Dedifferentiated amniotic fluid mesenchymal stem cell (primary cell): ENCODE results near the gene MACROD1.

Source experiments
- DNase-seq: peaks from one replicate; pipeline ENCODE4 v3.0.0-alpha.2; 2016; ENCODE audit errors: extremely low spot score

The MACROD1 gene

DNA sequence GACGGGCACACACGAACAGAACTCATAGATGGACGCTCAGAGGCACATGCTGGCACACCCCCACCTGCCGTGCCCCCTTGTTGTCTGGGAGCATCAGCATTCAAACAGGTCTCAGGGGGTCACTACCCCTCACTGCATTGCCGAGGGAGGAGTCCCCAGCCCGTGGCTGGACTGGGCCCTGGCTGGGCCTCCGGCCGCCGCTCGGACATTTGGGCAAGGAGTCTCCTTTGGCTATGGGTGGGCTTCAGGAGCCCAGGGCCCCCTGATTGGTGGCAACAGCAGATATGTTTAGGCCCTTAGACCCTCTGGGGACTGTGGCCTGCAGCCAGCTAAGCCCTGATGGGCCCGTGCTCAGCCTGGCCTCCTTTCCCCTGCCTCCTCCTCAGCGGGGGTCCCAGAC lies 88.3 kb downstream of the MACROD1 start:
- no peak for DNase-seq

DNA sequence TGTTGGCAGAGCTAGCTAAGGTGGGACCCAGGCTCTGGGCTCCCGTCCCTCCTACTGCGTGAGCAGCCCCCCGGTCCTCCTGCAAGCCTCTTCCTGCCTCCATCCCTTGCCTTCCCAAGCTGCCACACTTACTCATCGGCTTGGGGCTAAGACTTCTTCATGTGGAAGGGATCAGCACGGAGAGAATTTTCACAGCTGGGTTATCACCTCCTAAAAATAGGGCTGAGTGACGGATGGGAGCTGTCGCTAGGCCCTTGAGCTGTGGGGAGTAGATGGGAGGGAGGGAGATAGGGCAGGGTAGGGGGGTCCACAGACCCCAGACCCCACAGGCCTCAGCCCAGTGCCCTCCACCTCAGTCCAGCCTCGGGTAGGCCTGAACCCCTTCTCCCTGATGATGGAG lies 89.2 kb downstream of the MACROD1 start:
- DNase-seq, result no peak

GRCh38 chr11:64074239-64074638 lies 91.7 kb downstream of the MACROD1 start:
- DNase-seq, result no peak

- no peak for DNase-seq
Measured at GRCh38 chr11:64073542-64073941, 92.4 kb downstream of the MACROD1 start.

- DNase-seq, result no peak
Measured at GRCh38 chr11:64072871-64073270, 93.0 kb downstream of the MACROD1 start.

GRCh38 chr11:64072403-64072802 lies 93.5 kb downstream of the MACROD1 start:
- DNase-seq, result no peak

DNA sequence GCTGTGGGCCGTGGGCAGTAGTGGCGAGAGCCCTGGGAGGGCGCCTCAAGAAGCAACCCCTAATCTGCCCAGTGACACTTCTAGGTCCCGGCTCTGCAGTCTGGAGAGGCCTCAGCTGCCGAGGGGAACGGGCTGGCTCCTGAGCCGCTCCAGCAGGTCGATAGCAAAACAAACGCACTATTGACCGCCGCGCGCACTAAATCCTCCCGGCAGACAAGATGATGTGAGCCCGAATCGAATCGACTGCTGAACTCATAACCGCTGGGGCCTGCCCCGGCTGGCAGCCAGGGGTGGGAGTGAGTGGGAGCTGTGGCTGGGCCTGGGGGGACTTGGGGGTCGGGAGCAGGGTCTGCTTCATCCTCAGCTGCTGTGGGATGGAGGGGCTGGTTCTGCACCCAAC lies 94.1 kb downstream of the MACROD1 start:
- DNase-seq, result no peak

- DNase-seq, result no peak
Measured at GRCh38 chr11:64070314-64070681, 95.6 kb downstream of the MACROD1 start.

DNA sequence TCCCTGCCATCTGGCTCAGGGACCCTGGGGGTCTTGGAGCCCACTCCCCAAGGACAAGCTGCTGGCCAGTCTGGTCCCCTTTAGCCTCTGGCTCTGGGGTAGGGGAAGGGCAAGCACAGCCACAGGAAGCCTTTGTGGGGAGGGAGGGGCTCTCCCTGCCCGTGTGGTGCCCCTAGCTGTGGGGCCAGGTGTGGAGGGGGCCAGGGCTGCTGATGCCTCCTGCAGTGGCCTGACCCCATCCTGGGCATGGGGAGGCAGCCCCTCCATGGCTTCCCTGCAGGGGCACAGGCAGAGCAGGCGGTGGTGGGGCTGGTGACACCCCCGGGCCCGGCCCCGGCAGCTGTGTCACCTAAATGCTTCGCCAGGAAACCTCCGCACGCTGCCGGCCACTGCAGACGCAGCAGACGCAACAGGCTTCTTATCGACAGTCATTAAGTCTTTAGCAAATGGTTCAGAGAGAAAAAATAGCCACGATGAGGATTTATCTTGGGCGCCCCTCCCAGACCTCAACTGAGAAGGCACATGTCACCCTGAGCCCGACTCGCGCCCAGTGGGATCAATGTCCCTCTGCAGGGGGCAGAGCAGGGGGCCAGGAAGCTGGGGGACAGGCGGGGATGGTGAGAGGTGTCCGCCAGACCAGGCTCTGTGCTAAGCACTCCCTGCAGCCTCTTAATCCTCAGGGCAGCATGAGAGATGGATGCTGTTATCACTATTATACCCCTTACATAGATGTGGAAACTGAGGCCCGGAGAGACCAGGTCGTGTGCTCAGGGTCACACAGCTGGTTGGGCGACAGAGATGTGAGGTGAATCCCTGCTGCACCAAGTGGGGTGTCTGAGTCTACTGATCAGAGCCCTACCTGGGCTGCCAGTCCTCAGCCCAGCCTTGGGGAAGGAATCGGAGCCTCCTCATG lies 96.3 kb downstream of the MACROD1 start:
- DNase-seq, result no peak

DNA sequence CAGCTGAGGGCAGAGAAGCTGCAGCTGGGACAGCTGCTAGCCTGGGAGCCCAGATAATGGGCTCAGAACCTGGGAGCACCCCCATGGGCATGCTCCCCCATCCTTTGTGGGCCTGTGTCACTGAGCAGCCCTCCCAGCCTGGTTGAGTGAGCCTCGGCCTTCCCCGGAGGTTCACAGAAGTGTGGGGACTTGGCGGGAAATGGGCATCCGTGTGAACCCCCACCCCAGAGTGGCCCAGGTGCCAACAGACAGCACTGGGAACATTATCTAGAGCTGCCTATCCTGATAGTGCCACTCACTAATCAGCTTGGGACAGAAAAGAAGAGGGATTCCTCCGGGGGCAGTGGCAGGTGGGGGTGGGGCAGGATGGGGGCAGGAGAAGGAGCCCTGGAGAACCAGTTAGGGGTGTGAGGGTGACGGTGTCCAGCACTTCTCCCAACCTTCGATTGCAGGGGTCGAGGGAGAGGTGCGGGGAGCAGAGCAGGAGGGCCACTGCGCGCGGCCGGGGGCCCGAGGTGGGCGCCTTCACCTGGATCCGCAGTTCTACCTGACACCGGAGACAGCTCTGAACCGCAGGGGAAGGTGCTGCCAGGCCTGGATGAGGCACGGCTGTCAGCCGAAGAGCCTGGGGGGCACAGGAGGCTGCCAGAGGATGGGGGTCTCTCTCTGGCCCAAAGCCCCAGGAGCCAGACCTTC lies 97.1 kb downstream of the MACROD1 start:
- no peak for DNase-seq

GRCh38 chr11:64067230-64067993 lies 98.5 kb downstream of the MACROD1 start:
- DNase-seq, result no peak

DNA sequence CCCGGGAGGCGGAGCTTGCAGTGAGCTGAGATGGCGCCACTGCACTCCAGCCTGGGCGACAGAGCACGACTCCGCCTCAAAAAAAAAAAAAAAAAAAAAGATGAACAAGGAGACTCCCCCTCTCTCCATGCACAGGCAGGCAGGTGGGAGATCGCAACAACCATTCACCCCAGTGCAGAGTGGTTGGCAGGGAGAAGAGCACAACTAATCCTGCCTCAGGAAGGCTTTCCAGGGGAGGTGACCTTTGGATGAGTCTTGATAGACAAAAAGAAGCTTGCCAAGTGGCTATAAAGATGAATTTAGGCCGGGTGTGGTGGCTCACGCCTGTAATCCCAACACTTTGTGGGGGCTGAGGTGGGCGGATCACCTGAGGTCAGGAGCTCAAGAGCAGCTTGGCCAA lies 100.2 kb downstream of the MACROD1 start:
- DNase-seq, result no peak

DNA sequence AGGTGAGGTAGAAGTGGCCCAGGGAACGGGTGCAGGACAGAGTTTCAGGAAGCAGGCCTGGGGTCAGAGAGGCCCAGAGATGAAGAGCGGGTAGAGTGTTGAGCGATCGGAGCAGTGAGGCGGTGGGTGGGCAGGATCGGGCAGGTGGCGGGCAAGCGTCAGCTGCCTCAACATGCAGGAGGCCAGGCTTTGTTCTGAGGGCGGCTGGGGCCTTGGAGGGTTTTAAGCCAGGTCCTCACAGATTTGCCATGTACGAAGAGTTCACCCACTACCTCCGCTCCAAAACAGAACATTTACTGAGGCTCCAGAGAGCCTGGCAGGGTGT lies 100.8 kb downstream of the MACROD1 start:
- no peak for DNase-seq

GRCh38 chr11:64064374-64065140 lies 101.4 kb downstream of the MACROD1 start:
- no peak for DNase-seq

- no peak for DNase-seq
Measured at GRCh38 chr11:64063777-64064176, 102.1 kb downstream of the MACROD1 start.

DNA sequence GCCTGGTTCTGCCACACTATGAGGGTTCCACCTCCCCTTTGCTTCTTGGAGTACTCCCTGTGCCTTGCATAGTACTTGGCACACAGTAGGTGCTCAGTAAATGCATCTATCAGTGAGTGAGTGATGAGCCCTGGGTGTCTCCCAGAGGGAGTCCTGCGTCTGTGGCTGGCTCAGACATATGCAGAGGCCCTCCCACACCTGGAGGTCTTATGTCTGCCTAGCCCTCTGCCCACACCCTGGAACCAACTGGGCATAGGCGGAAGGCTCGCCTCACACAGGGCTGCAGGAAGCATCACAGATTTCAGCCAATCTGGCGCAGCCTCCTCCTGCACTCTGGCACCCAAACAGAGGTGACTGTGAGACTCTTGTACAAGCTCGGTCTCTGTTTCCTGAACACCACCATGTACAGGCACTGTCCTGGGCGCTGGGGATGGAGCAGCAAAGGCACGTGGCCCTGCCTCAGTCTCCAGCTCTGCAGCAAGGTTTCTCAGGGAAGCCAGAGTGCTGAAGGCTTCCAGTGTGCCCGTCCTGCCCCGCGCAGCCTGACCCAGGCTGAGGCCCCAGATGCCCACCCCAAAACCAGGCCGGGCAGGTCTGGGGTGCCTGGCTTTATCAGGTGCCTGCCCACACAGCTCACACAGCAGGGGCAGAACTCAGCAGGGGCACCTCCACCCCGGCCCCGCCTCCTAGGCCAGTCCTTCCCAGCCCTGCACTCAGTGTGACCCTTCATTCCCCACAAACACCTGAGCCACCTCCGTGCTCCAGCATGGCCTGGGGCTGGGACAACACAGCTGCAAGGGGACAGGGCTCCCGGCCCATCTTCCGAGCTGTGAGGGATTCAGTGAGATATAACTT lies 103.5 kb downstream of the MACROD1 start:
- DNase-seq, result no peak

DNA sequence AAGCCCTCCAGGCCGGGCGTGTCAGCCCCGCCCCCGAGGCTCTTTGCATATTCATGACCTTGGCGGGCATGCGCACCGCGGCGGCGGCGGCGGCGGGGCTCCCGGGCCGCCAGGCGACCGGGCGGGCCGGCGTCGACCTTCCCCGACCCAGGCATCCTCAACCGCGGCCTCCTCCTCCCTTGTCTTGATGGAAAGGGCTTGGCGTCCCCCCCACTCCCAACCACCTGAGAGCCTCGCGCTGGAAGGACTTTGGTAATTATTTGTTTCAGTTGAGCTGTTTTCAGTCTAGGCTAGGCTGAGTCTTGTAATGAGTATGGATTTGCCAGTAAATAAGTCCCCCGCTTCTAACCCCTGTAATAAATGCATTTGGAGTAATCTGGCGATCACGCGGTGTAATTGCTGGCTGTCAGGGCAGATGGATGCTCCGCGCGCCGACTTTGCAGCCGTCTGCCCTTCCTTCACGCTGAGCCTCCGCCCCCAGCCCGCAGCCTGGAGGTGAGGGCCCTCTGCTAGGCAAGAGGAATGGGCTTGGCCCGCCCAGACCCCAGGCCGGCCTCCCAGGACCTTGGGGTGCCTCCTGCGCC lies 105.0 kb downstream of the MACROD1 start:
- DNase-seq, result no peak

DNA sequence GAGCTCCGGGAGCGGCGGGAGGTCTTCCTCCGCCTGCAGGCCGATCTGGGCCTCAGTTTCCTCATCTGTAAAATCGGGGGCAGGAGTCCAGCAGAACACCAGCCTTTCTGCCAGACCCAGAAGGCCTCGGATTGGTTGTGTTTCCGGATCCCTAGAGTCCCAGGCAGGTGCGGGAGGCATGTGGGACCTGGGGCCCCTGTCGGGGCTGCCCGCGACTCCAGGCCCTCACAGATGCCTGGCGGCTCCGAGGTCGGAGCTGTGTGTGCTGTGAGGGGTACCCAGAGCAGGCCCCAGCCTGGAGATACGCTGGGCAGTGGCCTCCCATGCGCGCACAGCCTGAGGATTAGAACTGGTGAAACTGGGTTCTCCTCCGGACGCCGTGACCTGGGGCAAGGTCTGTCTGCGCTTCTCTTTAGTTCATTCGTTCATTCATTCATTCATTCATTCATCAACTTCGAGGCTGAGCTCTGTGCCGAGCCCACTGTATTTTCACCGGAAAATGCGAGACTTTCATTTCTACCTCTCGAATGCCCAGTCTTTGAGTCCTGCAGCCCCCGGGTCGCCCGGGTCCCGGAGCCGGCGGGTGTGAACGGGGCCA lies 105.6 kb downstream of the MACROD1 start:
- no peak for DNase-seq

DNA sequence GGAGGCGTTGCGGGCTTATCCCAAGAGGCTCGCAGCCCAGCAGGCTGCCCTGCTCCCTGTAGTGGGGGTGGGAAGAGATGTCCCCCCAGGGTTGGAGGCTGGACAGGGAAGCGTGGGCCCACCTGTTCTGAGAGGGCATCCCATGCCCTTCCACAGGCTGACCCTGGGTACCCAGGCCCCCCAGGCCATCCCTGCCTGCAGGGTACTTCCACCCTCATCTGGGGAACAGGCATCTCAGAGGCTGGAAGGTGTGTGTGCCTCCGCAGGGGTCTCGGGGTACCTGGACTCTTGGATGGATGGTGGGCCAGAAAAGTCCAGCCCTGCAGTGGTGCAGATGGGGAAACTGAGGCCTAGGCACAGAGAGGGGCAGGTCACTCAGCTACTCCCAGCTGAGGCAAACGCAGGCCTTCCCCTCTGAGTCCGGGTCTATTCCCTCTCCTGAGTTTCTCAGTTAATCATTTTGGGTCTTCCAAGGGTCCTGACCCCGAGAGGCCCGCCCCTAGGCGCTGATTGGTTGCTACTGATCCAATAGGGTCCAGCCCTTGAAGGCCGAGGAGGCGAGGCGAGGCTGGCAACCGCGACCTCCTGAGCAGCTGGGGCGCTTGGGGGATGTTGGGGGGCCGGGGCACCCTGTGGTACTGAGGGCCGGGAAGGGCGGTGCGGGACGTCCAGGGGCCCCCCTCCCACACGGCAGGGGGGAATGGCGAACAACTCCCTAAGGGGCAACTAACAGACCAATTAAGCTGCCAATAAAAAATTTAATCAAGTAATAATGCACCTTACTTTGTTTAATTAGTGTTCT lies 106.4 kb downstream of the MACROD1 start:
- DNase-seq, result no peak
